ENCODE data around the gene PTAR1.
"Not testable (repeated sequence)": the region's sequence is repeated elsewhere in the genome, so short reads cannot be mapped to it uniquely, and the experiment has no call there.

- TF ChIP-seq CTCF (IDR thresholded peaks at IDR 0.05; ENCODE audit: poor library complexity, severe bottlenecking); EZH2 (IDR thresholded peaks at IDR 0.05; ENCODE audit: borderline replicate concordance, insufficient read depth, low read length, poor library complexity, severe bottlenecking); POLR2AphosphoS5 (IDR thresholded peaks at IDR 0.05): not testable (repeated sequence)
Measured at GRCh38 chr9:69799521-69799920, 39.7 kb upstream of the PTAR1 start.
